AG08395 (cell line): ENCODE measurements around the gene FBRSL1.
"Not testable (repeated sequence)": the region's sequence is repeated elsewhere in the genome, so short reads cannot be mapped to it uniquely, and the experiment has no call there.

Source experiments
- DNase-seq: peaks from one replicate; pipeline ENCODE4 v3.0.0; 2012; ENCODE audit warnings: mixed read lengths, low spot score

The FBRSL1 gene

DNA sequence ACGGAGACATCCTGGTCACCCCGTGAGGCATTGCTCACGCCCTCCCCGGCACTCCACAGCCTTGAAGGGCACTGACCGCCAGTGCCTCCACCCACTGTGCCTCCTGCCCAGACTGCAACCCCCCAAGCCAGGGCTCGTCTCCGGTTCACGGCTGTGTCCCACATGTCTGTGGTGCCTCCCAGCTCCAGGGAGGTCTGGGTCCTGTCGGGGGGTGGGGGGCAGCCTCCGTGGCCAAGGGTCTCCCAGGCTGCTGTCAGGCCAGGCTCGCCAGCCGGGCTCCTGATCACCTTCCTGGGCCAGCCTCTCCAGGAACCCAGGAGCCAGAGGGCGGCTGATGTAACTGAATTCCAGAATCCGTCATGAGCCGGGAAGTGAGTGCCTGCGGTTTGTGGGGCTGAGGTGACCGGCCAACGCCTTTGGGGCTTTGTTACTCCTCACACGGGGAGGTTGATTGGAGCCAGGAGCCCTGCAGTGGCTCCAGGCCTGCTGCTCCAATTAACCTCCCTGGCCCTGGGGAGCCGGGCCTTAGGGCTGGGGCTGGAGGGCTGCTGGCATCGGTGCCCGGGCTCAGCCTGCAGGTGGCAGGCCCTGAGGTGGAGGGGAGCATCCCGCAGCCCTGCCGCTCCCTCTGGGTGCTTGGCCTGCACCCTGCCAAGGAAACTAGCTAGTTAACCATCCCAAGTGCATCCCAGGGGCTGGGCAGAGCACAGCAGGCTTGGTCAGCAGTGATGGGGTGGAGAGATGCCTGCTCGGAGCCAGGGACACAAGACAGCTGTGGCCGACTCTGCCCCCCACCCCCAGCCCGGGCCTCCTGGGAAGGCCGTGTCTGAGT lies 36.4 kb upstream of the FBRSL1 start:
- DNase-seq: peak; percentile 57

DNA sequence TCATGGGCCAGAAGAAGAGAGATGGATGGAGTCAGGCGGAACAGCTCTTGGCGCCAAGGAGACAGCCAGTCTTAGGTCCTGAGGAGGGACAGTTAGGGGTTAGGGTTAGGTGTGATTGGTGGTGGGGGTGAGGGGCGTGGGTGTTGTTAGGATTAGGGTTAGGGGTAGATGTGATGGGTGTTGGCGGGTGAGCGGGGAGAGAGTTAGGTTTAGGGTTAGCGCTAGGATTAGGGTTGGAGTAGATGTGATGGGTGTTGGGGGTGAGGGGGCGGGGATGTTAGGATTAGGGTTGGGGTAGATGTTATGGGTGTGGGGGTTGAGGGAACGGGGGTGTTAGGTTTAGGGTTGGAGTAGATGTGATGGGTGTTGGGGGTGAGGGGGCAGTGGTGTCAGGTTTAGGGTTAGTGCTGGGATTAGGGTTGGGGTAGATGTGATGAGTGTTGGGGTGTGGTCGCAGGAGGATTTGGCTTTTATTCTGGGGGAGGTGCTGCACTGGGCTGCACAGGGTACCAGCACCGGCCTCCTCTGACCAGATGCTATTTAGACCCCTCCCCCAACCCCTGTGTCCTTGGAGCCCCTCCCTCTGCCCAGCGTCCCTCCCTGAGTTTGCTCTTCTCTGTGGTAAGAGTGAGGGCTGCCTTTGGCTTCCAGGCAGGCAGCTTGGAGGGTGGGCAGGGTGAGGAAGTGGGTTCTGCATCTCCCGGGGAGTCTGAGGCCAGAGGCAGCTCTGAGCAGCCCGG lies 35.6 kb upstream of the FBRSL1 start:
- no peak for DNase-seq

DNA sequence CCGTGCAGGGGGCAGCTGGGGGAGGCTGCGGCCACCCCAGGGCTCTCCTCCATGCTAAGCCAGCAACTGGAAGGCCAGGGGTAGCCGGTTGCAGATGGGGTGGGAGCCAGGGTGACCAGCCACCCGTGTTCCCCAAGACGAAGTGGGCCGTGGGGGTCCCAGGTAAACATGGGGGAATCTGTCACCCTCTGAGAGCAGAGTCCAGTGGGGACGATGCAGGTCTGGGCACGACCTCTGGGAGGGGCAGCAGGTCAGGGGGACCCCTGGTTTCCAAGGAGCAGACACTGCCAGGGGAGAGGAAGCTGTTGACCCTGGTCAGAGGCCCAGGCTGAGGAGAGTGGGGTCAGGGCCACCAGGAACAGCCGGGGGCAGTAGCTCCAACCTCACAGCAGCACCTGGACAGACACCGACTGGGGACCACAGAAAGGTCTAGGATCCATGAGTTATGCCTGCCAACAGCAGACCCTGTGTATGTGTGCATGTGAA lies 35.0 kb upstream of the FBRSL1 start:
- DNase-seq: no peak

DNA sequence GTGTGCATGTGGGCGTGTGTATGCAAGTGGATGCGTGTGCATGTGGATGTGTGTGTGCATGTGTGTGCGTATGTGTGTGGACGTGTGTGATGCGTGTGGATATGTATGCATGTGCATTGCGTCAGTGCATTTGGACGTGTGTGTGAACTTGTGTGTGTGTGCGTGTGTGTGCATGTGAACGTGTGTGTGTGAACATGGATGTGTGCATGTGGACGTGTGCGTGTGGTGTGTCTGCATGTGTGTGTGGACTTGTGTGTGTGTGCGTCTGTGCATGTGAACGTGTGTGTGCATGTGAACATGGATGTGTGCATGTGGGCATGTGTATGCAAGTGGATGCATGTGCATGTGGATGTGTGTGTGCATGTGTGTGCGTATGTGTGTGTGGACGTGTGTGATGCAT lies 34.4 kb upstream of the FBRSL1 start:
- DNase-seq: no peak

DNA sequence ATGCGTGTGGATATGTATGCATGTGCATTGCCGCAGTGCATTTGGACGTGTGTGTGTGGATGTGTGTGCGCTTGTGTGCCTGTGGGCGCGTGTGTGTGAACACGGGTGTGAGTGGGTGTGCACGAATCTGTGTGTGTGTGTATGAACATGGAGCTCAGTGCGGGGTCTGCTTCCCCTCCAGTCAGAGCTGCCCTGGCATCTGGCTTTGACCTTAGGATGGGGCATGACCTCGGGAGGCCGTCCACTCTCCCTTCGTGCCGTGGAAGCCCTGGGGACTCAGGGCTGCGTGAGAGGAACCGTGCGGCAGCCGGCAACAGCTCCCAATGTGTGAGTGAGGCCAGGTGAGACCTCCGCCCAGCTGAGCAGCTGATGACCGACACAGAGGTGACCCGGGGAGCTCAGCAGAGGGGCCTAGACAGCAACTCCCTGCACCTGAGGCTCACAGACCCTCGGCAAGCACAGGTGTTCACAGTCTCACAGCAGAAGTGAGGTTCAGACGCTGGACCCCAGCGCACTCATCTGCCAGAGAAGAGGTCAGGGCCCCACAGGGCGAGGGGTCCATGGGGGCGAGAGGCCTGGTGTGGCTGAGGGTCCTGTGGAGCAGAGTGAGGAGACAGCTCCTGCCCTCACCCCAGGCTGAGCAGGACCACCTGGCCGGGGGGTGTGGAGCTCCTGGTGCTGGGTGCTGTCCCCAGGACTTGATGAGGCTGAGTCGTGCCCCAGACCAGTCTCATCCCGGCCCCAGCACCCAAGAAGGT lies 33.6 kb upstream of the FBRSL1 start:
- DNase-seq: no peak

DNA sequence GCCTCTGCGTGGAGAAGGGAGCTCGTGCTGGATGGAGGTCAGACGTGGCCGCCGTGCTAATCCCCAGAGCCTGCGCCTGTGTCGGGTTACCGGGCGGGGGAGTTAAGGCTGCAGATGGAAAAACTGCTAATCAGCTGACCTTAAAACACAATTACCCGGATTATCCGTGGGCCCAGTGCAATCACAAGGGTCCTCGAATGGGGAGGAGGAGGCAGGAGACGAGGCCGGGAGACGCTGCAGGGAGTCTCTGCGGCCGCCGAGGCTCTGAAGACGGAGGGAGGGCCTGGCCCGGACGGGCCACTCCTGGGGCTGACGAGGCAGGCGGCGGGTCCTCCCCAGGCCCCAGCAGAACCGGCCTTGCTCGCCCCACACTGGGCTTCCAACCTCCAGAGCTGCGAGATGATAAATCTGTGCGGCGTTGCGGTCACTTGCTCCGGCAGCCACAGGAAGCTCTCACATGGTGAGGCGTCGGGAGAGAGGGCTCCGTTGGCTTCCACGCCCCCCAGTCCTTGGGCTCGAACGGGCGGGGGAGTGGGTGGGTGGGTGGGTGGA lies 32.9 kb upstream of the FBRSL1 start:
- DNase-seq: no peak

DNA sequence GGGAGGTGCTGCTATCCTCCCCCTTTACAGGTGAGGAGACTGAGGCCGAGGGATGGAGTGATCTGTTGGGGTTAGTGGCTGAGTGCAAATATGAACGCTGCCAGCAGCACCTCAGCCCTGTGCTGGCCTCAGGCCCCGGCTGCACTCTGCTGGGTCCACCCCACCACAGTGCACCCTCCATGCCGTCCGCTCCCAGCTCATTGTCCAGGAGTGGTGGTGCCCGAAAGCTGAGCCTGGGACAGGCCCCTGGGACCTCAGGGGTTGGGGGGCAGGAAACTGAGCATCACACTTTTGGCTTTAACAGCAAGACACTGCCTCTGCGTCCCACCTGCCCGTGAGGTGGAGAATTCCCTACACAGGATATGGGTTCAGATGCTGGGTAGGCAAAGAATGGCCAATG lies 31.5 kb upstream of the FBRSL1 start:
- DNase-seq: no peak

DNA sequence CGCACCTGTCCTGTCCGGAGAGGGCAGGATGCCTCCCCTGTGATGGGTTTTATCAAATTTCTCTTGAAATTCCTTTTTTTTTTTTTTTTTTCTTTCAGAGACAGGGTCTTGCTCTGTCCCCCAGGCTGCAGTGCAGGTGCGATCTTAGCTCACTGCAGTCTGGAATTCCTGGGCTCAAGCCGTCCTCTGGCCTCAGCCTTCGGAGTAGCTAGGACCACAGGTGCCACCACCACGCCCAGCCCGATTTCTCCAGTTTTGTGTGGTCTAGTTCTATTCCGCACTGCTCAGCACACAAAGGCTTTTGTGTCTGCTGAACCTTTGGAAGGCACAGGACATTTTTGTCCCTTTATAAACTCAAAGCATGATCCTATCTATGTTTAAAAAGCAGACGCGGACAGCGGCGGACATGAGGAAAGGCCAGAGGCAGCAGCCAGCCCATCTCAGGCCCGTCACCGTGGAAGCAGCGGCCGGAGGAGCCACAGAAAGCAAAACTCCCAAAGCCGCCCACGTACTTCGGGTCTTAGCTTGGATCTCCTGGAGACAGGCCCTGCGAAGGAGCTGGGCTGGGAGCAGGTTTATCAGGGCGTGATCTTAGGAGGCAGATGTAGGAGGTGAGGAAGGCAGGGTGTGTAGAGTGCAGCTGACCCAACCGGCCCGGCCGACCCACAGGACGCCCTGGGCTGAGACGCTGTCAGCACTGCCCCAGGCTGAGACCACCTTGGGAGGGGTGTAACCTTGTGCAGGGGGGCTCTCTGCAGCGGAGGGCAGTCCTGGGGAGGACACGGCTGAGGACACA lies 30.9 kb upstream of the FBRSL1 start:
- no peak for DNase-seq

DNA sequence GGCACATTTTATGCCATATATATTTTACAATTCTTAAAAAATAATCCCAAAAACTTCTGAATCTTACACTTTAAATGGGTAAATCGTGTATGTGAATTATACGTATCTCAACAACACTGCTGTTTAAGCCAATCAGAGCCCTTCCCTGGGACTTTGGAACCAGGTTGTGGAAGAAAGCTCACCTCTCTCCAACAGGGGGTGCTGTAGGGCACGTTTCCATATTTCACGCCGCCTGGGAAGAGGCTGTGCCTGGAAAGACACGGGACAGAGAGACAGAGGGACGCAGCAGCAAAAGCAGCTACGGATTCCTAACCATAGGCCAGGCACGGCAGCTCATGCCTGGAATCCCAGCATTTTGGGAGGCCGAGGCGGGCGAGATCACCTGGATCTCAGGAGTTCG lies 29.4 kb upstream of the FBRSL1 start:
- DNase-seq: no peak

DNA sequence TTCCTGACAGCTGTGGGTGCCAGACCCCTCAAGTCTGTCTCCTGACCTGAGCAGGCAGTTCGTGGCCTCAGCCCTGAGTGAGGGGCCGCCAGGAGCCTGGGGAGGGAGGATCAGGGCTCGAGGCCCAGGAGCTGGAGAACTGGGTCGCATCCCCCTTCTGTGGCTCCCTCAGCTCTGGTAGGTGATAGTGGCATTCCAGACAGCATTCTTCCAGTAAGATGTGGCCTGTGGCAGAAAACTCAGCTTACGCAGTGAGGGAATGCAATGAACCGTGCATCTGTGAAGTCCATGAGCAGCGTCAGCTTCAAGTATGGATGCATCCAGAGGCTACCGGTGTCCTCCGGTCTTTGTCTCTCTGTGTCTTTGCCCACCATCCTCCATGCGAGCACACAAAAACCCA lies 28.4 kb upstream of the FBRSL1 start:
- DNase-seq: no peak

DNA sequence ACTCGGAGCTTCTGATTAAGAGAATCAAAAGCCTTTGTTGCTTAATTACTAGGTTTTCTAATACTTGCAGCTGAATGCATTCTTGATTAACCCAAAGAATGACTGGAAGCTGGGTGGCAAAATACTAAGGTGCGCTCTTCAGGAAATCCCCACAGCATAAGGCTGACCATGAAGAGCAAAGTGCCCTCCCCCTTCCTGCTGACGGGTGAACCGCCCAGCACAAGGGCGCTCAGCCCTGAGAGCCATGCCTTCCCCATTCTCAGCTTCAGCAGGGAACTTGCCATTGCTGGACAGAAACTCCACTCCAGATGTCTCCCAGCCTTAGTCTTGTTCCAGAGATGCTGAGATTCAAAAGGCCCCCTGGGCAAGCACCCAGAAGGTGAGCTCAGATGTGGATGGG lies 27.2 kb upstream of the FBRSL1 start:
- DNase-seq: no peak

DNA sequence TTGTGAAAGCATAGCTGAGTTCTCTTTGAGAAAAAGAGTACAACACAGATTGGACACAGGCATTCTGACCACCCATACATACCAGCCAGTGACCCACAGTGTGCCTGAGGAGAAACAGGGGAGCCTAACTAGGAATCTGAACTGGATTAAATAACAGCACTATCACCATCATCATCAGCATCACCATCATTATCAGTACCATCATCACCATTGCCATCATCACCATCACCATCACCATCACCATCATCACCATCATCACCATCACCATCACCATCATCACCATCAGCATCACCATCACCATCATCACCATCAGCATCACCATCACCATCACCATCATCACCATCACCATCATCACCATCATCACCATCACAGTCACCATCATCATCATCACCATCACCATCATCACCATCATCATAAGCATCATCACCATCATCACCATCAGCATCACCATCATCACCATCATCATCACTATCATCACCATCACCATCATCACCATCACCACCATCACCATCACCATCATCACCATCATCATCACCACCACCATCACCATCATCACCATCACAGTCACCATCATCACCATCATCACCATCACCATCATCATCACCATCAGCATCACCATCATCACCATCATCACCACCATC lies 26.5 kb upstream of the FBRSL1 start:
- DNase-seq: not testable (repeated sequence)

DNA sequence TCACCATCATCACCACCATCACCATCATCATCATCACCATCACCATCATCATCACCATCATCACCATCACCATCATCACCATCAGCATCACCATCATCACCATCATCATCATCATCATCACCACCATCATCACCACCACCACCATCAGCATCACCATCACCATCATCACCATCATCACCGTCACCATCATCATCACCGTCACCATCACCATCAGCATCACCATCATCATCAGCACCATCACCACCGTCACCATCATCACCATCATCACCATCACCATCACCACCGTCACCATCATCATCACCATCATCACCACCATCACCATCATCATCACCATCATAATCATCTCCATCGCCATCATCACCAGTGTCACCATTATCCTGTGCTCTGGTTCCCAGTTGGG lies 25.6 kb upstream of the FBRSL1 start:
- not testable (repeated sequence) for DNase-seq

DNA sequence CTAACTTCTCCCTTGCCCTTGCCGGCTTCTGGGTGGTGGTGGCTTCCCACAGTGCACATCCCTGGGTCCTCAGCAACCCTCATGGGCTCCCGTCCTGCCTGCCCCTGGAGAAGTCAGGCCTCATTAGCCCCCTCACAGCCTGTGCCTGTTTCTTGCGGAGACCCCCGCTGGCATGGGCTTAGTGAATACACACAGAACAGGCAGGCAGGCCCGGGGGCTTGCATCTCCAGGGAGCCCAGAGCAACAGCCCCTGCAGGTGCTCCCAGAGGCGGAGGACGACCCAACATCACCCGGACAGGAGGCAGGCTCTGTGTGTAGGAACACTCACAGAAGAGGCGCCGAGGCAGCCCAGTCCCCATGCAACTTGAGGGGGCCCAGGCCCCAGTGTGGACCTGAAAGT lies 25.1 kb upstream of the FBRSL1 start:
- DNase-seq: no peak

DNA sequence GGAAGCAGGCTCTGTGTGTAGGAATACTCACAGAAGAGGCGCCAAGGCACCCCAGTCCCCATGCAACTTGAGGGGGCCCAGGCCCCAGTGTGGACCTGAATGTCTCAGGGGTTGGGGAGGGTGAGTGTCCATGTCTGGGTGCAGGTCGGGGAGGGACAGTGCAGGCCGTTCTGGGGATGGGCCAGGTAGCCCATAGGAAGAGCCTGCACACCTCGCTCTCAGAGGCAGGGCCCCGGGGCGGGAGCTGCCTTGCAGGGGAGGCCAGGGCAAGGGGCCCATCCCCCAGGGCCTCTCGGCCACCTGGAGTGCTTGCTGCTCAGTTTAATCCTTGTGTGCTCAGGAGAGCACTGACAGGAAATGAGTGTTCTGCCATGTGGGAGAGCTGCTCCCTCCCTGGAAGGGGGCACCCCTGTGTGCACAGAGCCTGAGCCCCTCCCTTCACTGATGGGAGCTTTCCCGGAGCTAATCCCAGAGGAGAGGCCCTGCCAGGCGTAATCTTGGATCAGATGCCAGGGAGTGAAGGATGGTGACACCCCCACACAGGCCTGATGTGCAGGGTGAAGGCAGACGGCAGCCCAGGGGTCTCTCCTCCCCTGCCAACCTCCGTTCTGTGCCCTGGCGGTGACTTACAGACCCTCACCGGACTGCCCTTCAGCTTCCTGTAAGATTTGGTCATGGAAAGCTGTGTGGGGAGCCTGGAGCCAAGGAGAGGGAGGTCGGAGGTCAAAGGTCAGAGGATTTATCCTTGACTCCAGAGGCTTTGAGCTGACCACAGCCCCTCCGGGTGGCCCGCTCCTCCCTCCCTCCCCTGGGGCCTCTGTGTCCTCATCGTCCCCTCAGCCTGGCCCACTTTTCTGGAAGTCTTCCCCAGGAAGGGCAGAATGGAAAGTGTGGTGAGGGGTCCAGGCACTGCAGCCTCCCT lies 24.4 kb upstream of the FBRSL1 start:
- DNase-seq: no peak

DNA sequence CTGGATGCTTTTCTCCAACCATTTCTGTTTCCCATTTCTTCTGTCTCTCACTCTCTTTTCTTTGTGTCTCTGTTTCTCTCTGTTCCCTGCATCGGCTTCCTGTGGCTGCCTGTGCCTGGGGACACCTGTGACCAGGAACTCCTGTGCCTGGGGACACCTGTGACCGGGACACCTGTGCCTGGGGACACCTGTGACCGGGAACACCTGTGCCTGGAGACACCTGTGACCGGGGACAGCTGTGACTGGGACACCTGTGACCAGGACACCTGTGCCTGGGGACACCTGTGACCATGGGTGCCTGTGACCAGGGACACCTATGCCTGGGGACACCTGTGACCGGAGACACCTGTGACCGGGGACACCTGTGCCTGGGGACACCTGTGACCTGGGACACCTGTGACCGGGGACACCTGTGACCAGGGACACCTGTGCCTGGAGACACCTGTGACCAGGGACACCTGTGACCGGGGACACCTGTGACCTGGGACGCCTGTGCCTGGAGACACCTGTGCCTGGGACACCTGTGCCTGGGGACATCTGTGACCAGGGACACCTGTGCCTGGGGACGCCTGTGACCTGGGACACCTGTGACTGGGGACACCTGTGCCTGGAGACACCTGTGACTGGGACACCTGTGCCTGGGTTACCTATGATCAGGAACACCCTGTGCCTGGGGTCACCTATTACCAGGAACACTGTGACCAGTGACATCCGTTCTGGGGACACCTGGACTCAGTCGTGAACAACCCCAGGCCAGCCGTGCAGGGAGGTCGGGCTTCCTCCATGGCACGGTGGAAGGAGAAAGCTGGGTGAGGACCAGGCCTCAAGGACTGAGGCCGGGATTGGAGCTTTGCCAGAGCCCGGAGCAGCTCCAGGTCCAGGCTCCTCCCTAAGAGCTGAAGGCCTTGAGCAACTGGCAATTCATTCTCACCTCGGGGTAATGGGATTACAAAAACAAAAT lies 23.4 kb upstream of the FBRSL1 start:
- DNase-seq: no peak

DNA sequence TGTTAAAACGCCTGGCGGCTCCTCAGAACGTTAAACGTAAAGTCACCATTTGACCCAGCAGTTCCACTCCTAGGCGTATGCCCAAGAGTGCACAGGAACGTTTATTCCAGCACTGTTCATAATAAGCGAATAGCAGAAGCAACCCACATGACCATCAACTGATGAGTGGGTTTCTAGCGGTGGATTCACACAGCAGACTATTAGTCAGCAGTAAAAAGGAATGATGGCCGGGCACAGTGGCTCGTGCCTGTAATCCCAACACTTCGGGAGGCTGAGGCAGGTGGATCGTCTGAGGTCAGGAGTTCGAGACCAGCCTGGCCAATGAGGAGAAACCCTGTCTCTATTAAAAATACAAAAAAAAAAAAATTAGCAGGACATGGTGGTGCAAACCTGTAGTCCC lies 22.4 kb upstream of the FBRSL1 start:
- DNase-seq: no peak

DNA sequence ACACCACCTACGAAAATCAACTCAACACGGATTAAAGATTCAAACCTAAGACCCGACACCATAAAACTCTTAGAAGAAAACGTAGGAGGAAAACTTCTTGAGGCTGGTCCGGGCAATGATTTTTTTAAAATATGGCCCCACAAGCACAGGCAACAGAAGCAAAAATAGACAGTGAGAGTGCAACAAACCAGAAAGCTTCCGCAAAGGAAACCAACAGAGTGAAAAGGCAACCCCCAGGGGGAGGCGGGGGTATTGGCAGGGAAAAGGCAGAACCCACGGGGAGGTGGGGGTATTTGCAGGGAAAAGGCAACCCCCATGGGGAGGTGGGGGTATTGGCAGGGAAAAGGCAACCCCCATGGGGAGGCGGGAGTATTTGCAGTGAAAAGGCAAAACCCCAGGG lies 20.5 kb upstream of the FBRSL1 start:
- no peak for DNase-seq

DNA sequence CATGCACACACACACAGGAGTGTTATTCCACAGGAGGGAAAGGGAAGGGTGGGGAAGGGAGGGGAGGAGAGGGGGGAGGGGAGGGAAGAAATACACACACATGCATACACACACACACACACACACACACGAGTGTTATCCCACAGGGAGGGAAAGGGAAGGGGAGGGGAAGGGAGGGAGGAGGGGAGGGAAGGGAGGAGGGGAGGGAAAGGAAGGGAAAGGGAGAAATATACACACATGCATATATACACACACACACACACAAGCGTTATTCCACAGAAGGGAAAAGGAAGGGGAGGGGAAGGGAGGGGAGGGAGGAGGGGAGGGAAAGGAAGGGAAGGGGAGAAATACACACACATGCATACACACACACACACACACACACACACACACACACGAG lies 19.6 kb upstream of the FBRSL1 start:
- DNase-seq: no peak
